Muscle of back (tissue), 11 donors: Measurements from ENCODE around the gene FETUB. TPM values are rescaled to one million over a fixed set of nuclear protein-coding genes. Genes with fewer than 3 reads are reported as not detected.
"Not testable (repeated sequence)": the region's sequence is repeated elsewhere in the genome, so short reads cannot be mapped to it uniquely, and the experiment has no call there.

Experiments used
- DNase-seq, 3 donors: peaks; one replicate each; pipeline versions ENCODE4 v3.0.0 to v3.0.0-alpha.2; 2013
- polyA plus RNA-seq, 10 donors: library from polyadenylated mRNA; unstranded; fragments of 120-200 nt; gene quantifications; one replicate each; pipeline ENCODE4 v1.2.1, GENCODE V29; 2013; ENCODE audit not compliant: insufficient read length in 10 of 10

FETUB gene
- polyA plus RNA-seq, 10 donors: 0.08 to 0.42 (median 0.35) TPM; not detected in 5

- no peak for DNase-seq
Observed at GRCh38 chr3:186613637-186614265, 26.4 kb upstream of the FETUB start.

DNA sequence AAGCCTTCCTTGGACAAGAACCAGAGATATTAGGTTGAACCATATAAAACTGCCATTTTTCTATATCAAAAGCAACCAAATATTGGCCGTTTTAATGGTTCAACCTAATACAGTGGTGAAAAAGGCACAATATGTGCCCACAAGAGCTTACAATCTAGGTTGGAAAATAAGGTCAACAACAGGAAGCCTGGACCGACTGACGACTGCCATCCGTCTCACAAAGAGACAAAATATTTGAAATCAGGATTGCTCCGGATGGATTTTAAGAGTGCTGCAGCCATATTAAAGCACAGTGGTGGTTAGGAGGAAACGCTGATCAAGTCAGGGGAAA lies 26.0 kb upstream of the FETUB start:
- DNase-seq: no peak

GRCh38 chr3:186614597-186615483 lies 25.4 kb upstream of the FETUB start:
- DNase-seq: peak; percentile 54 to 82 (median 79)

- DNase-seq: no peak
Observed at GRCh38 chr3:186616299-186616617, 23.9 kb upstream of the FETUB start.

DNA sequence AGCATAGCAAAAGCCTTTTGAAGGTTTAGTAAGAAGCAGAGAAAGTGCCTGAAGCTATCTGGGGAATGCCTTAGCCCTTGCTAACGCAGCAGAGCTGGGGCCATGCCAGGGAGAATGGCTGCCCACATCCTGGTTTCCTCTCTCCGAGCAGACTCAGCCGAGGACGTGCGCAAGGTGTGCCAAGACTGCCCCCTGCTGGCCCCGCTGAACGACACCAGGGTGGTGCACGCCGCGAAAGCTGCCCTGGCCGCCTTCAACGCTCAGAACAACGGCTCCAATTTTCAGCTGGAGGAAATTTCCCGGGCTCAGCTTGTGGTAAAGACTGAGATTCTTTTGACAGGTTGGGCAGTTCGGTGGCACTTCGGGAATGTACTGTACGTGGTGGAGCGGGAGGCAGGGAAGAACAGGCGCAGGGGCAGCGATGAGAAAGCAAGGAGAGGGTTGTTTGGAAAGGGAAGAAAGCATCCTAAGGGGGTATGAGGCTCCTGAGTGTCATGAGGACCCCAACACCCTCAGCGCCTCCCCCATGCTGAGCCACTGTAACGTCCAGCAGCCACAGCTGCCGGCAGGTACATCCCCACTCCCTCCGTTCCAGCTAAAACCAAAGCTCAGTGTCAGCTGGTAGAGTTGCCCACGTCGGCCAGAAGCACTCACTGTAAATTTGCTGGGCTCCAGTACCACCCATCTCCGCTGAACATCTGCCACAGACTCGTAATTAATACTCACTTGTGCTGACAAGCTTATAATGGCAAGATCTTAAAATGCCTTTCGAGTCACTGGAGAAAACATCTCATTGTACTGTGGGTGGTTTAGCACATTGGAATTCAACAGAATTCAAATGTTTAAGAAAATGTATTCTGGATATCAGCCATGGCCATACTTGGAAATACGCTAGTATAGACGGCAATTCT lies 22.9 kb upstream of the FETUB start:
- peak; percentile 69 to 86 (median 76) for DNase-seq

- DNase-seq: no peak
Observed at GRCh38 chr3:186618318-186618938, 21.8 kb upstream of the FETUB start.

DNA sequence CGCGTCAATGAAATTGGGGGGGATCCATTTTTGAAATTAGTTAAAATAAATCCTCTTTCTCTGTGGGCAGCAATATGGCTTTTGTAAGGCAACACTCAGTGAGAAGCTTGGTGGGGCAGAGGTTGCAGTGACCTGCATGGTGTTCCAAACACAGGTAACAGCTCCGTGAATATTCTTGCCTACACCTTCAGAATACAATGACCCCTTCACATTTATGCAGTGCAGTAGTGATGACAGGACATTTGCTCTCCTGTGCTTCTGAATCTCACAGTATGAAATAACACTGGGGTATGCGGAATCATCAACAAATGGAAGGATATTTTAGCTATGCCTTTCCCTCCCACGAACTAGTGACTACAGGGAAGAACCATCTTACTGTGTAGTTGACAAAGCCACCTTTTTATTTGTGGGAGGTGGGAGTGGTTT lies 20.4 kb upstream of the FETUB start:
- no peak for DNase-seq

DNA sequence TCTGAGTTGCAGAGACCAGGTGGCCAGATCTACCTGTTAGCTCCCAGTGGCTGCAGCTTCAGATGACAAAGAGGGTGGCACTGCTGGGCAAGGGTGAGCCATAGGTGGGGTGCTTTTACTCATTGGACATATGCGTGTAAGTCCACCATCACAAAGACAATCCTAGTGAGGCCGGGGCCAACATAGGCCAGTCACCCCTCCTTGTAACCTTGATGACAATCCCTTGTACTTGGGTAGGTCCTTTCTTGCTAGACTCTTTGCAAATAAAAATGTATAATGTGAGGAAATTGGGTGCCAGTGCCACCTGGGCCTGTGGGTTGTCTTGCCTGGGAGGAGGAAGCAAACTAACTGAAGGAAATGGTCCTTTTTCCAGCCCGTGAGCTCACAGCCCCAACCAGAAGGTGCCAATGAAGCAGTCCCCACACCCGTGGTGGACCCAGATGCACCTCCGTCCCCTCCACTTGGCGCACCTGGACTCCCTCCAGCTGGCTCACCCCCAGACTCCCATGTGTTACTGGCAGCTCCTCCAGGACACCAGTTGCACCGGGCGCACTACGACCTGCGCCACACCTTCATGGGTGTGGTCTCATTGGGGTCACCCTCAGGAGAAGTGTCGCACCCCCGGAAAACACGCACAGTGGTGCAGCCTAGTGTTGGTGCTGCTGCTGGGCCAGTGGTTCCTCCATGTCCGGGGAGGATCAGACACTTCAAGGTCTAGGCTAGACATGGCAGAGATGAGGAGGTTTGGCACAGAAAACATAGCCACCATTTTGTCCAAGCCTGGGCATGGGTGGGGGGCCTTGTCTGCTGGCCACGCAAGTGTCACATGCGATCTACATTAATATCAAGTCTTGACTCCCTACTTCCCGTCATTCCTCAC lies 19.7 kb upstream of the FETUB start:
- no peak for DNase-seq

- no peak for DNase-seq
Observed at GRCh38 chr3:186621894-186622650, 18.1 kb upstream of the FETUB start.

DNA sequence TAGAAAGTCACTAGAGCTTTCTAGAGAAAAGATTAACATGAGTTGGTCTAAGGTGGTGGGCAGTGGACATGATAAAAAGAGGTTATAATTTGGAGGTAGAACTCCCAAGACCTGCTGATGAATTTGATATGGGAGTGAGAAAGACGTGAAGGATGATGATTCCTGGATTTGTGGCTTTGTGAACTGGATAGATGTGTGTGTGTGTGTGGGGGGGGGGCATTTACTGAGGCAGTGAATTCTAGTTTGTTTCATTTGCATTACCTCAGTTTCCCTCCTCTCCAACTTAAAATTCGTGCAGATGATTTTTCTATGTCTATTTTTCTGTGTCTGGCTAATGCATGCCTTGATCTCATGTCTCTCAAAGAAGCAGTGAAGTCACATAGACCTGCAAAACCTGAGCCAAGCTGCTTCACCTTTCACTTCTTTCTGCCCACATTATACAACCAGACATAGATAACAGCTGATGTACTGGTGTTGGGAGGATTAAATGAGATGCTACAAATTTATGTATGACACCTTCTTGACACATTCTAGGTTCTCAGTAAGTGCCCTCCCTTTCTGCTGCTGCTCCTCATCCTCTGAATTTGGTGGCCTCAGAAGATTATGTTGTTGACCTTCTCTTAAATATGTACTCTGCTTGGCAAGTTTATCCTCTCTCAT lies 17.4 kb upstream of the FETUB start:
- no peak for DNase-seq

DNA sequence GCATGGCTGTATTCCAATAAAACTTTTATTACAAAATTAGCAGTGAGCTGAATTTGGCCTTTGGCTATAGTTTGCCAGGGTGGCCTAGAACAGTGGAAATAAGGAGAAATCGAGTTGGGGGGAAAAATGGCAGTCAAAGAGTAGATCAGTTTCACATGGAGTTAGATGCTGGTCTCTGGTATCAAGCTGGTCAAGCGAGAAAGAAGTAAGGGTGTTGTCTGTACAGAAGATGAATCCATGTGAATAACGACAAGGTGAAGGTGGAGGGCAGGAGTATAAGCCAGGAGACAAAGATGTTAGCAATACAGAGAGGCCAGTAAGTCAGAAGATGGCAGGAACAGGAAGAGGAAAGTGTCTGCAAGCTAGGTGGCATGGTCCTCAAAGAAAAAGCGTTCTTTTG lies 15.6 kb upstream of the FETUB start:
- DNase-seq: no peak

DNA sequence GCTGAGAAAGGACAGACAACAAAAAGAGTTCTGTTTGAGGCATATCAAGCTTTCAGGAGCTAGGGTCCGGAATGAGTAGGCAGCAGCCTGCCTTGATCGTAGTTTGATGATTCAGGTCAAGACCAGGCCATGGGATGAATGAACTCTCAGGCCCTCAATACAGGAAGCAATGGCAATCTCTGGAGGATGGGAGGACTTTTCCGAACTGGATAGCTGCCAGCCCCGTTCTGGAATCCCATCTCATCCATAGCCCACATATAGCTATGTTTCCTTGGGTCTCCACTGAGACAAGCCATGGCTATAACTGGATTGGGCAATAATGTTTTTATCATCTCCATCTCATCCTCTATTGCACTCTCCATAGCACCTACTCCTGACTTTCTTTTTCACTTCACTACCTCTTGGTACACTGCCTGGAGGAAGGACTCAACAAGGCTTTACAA lies 14.6 kb upstream of the FETUB start:
- no peak for DNase-seq

DNA sequence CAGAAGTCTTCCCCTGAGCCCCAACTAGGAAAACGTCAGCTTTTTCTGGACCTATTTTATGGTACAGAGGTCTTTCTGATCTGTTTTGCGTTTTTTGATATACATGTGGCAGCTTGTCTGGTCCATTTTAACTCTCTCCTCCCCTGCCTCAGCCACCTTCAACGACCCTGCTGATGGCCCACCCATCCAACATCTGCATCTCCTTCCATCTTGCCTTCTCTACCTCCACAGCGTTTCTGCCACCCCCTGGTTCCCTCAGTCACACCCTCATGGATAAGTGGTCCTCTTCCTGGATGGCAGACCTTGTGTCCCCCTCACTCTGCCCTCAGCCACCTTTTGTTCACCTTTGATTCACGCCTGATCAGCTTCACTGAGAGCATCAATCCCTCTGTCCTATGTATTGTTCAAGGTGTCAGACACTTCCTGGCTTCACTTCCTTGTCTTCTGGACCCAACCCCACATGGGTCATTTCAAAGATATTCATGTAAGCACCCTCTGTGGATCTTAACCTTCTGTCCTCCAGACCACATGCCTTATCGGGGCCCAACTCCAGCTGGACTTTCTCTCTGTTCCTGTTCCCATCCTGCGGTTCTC lies 13.8 kb upstream of the FETUB start:
- no peak for DNase-seq

DNA sequence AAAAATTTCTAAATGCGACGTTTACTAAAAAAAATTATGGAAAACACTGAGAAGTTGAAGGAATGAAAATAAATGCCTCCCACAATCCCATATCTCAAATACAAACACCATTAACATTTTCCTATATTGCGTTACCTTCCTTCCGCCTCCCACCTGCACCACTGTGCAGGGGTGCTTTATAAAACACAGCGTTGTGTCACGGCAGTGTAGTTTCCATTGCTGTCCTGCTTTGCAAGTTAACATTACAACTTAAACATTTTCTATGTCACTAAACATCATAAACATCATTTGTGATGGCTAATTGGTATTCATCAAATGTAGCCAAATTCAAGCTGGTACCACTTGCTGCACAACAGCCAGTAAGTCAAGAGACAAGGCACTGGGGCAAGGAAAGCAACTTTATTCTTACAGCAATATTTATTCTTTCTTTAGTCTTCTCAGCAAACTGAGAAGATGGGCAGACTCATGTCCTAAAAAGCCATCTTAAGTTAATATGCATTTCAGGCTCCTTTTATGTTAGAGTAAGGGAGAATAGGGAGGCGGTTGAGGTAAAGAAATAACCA lies 12.3 kb upstream of the FETUB start:
- no peak for DNase-seq

- no peak for DNase-seq
Observed at GRCh38 chr3:186628756-186629155, 11.4 kb upstream of the FETUB start.

DNA sequence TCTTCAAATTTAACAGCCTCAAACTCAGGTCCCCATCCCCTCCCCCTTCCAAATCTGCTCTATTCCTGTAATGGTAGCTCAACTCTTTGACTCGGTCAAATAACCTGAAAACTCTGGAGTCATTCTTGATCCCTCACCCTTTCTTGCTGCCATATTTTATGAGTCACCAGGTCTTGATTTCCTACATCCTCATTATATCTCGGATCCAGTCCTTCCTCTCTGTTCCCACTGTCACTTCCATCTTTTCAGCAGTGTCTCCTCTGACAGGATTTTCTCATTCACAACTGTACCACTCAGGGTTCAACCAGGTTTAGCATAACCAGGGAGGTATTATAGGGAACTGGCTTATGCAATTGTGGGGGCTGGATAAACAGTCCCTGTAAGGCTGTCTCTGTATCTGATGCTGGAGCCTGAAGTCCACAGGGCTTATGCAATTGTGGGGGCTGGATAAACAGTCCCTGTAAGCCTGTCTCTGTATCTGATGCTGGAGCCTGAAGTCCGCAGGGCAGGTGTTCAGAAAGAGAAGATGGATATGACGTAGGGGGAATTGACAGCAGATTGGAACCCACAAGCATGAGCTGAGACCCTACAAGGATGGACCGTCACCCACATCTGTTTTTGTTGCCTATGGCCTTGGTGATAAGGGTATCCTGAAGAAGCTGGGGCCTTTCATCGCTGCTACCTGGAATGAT lies 9.1 kb upstream of the FETUB start:
- DNase-seq: no peak

- DNase-seq: no peak
Observed at GRCh38 chr3:186633481-186633880, 6.7 kb upstream of the FETUB start.

- DNase-seq: not testable (repeated sequence)
Observed at GRCh38 chr3:186634207-186634606, 6.0 kb upstream of the FETUB start.
